GM19395 (cell line): ENCODE results near the gene BCL2L13.
"Not testable (repeated sequence)": the region's sequence is repeated elsewhere in the genome, so short reads cannot be mapped to it uniquely, and the experiment has no call there.

Experiments
- ATAC-seq: cut with Tn5 transposase; IDR thresholded peaks from one replicate; pipeline ENCODE4 v1.9.1; 2021; ENCODE audit warnings: mild to moderate bottlenecking, moderate library complexity; ENCODE audit not compliant: unreplicated experiment

The BCL2L13 gene

GRCh38 chr22:17694193-17694592, 55.6 kb downstream of the BCL2L13 start:
- ATAC-seq = no peak

GRCh38 chr22:17694752-17695151, 56.2 kb downstream of the BCL2L13 start:
- ATAC-seq = no peak

- ATAC-seq = no peak
Observed at GRCh38 chr22:17695986-17696385, 57.4 kb downstream of the BCL2L13 start.

- not testable (repeated sequence) for ATAC-seq
Observed at GRCh38 chr22:17697196-17697595, 58.6 kb downstream of the BCL2L13 start.

- not testable (repeated sequence) for ATAC-seq
Observed at GRCh38 chr22:17698276-17698675, 59.7 kb downstream of the BCL2L13 start.

- no peak for ATAC-seq
Observed at GRCh38 chr22:17698948-17699347, 60.4 kb downstream of the BCL2L13 start.

GRCh38 chr22:17699696-17700340, 61.3 kb downstream of the BCL2L13 start:
- no peak for ATAC-seq

- no peak for ATAC-seq
Observed at GRCh38 chr22:17700778-17701177, 62.2 kb downstream of the BCL2L13 start.

- no peak for ATAC-seq
Observed at GRCh38 chr22:17703811-17704210, 65.3 kb downstream of the BCL2L13 start.

GRCh38 chr22:17705546-17705945, 67.0 kb downstream of the BCL2L13 start:
- no peak for ATAC-seq

- peak; percentile 75 for ATAC-seq
Observed at GRCh38 chr22:17705951-17706900, 67.7 kb downstream of the BCL2L13 start.

- ATAC-seq = no peak
Observed at GRCh38 chr22:17706947-17707346, 68.4 kb downstream of the BCL2L13 start.

GRCh38 chr22:17707526-17707925, 69.0 kb downstream of the BCL2L13 start:
- no peak for ATAC-seq

GRCh38 chr22:17710023-17710422, 71.5 kb downstream of the BCL2L13 start:
- ATAC-seq = no peak

GRCh38 chr22:17712441-17712840, 73.9 kb downstream of the BCL2L13 start:
- no peak for ATAC-seq

- ATAC-seq = no peak
Observed at GRCh38 chr22:17716529-17716928, 78.0 kb downstream of the BCL2L13 start.

GRCh38 chr22:17717708-17718107, 79.2 kb downstream of the BCL2L13 start:
- ATAC-seq = no peak

GRCh38 chr22:17719911-17720310, 81.4 kb downstream of the BCL2L13 start:
- ATAC-seq = no peak

GRCh38 chr22:17724241-17724640, 85.7 kb downstream of the BCL2L13 start:
- no peak for ATAC-seq

GRCh38 chr22:17724678-17725499, 86.3 kb downstream of the BCL2L13 start:
- ATAC-seq = no peak

GRCh38 chr22:17725500-17725796, 86.9 kb downstream of the BCL2L13 start:
- ATAC-seq = no peak
